ENCODE results near the gene GNG13.
"Not testable (repeated sequence)": the region's sequence is repeated elsewhere in the genome, so short reads cannot be mapped to it uniquely, and the experiment has no call there.

The GNG13 gene

GRCh38 chr16:799948-800833 is at the start of gene GNG13:
GNG13 (minus strand) TSS chr16:800734; CDS start chr16:799077, 1,657 bp downstream.
- DNase-seq = no peak

- DNase-seq = no peak
Measured at GRCh38 chr16:848510-849253, 48.1 kb upstream of the GNG13 start.

GRCh38 chr16:847681-848445 is 47.3 kb upstream of the GNG13 start:
- no peak for DNase-seq

GRCh38 chr16:847151-847550 is 46.6 kb upstream of the GNG13 start:
- no peak for DNase-seq

- no peak for DNase-seq
Measured at GRCh38 chr16:845351-845745, 44.8 kb upstream of the GNG13 start.

- no peak for DNase-seq
Measured at GRCh38 chr16:844638-845350, 44.3 kb upstream of the GNG13 start.

- DNase-seq = no peak
Measured at GRCh38 chr16:843771-844170, 43.2 kb upstream of the GNG13 start.

GRCh38 chr16:842711-843560 is 42.4 kb upstream of the GNG13 start:
- no peak for DNase-seq

GRCh38 chr16:842061-842476 is 41.5 kb upstream of the GNG13 start:
- DNase-seq = no peak

GRCh38 chr16:841455-842060 is 41.0 kb upstream of the GNG13 start:
- DNase-seq = no peak

- DNase-seq = no peak
Measured at GRCh38 chr16:840561-841454, 40.3 kb upstream of the GNG13 start.

GRCh38 chr16:839643-840408 is 39.3 kb upstream of the GNG13 start:
- DNase-seq = no peak

GRCh38 chr16:838741-839140 is 38.2 kb upstream of the GNG13 start:
- DNase-seq = no peak

- not testable (repeated sequence) for DNase-seq
Measured at GRCh38 chr16:836822-837221, 36.3 kb upstream of the GNG13 start.

- DNase-seq = no peak
Measured at GRCh38 chr16:836221-836620, 35.7 kb upstream of the GNG13 start.

- no peak for DNase-seq
Measured at GRCh38 chr16:835373-835772, 34.8 kb upstream of the GNG13 start.

GRCh38 chr16:833411-833810 is 32.9 kb upstream of the GNG13 start:
- DNase-seq = no peak

- no peak for DNase-seq
Measured at GRCh38 chr16:832652-833336, 32.3 kb upstream of the GNG13 start.

Measured in DMS79 (cell line).